ENCODE measurements around the gene SAMD15.
"Not testable (repeated sequence)": the region's sequence is repeated elsewhere in the genome, so short reads cannot be mapped to it uniquely, and the experiment has no call there.

The SAMD15 gene

DNA sequence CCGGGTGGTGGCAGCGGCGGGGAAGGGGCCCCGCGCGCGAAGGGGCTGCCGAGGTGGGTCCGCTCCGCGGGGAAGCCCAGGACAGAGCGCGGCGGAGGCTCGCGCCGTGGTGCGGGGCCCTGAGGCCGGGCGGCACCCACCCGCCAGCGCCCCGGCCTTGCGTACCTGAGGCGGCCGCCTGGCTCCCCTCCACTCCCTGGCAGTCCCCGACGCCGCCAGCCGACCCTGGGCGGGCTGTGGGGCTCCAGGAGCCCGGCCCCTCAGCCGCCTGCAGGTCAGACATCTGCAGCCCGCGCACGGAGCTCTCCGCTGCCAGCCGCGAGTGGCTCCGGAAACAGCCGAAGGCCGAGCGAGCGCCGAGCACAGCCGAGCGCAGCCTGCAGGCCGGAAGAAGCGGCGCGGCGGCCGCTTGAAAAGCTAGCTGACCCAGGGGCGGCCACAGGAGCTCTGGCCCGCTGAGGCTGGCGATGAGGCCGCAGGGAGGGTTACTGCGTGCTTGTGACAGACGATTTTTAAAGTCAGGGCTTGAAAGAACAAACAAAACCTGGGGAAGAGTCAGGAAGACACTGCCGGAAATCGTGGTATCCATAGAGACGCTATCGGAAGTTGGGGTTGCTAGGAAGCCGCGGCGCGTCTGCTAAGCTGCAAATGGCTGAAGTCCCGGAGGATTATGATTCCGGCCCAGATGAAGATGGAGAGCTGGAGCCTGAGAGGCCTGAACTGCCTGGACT is at the start of gene SAMD15, which contains the start of gene TMED8:
Gene SAMD15, plus strand, starts transcription at position 609 of the 731 bp plus-strand sequence. Its CDS starts 40 bp downstream, at position 649.
Gene TMED8, minus strand, starts transcription at position 324 of the 731 bp plus-strand sequence. Its CDS starts 41 bp downstream, at position 283.
- FAIRE-seq, result no peak

DNA sequence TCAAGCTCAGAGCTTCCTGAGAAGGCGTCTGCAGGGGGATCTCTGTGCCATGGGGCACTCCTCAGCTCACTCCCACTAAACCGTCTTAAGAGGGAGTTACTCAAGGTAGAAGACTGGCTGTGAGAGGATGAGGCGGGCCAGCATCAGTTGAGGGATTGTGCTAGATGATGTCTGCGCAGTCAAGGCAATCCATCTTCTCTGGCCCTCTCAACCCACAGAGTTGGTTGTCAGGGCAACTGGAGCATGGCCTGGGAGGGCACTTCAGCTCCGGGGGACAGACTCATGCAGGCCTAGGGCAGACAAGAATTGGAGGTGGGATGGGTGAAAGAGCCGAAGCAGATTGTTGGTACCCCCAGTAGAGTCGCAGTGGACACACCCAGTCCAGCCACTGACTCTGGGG is 47.3 kb upstream of the SAMD15 start:
- FAIRE-seq, result no peak

DNA sequence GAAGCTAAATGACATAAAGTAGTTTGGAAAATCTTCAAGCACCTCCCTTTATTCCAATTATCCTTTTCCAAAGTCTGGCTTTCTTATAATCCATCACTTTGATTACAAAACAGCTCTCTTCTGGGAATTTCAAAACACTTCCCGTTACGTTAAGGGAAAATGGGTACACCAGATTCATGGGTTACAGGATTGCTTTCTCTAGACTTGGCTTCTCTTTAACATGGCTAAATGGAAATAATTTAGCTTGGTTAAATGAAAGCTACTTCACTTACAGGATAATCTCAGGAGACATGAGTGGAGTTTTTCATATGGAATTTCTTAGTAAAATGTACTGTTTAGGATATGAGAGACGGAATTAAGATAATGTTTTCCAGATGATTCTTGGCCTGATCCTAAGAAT is 41.6 kb upstream of the SAMD15 start:
- no peak for FAIRE-seq

DNA sequence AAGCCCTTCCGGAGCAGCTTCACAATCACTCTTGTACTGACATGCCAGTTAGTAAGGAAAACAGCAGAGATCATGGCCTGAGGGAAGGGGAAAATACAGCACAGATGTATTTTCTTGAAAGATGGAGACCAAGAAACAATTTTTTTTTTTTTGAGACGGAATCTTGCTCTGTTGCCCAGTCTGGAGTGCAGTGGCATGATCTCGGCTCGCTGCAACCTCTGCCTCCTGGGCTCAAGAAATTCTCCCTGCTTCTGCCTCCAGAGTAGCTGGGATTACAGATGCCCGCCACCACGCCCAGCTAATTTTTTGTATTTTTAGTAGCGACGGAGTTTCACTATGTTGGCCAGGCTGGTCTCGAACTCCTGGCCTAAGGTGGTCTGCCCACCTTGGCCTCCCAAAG is 39.9 kb upstream of the SAMD15 start:
- FAIRE-seq, result not testable (repeated sequence)

DNA sequence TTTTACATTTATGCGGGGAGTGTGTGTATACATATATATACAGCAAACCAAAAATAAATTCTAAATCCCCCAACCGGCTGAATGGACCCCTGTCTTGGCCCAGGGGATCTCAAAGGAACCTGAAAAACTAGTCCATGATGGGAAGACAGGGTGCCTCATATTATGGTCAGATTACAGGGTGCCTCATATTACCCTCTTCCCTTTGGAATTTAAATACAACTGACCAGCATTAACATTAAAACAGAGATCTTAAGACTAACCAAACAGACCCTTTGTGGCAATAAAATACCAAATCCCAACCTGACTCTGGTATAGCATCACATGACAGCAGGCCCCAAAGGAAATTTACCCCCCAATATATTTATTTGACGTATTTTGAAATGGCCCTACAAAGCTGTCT is 39.3 kb upstream of the SAMD15 start:
- FAIRE-seq, result no peak

DNA sequence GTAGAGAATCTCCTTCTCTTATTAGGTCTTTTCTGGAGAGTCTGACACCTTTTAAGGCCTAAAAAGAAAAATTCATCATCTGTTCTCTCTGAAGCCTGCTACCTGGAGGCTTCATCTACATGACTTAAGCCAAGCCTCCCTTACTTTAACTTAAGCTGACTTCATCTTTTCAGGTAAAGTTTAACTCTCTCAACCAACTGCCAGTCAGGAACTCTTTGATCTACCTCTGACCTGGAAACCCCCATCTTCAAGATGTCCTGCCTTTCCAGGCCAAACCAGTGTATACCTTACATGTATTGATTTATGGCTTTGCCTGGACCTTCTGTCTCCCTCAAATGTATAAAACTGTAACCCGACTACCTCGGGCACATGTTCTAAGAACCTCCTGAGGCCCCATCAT is 38.9 kb upstream of the SAMD15 start:
- FAIRE-seq, result no peak

DNA sequence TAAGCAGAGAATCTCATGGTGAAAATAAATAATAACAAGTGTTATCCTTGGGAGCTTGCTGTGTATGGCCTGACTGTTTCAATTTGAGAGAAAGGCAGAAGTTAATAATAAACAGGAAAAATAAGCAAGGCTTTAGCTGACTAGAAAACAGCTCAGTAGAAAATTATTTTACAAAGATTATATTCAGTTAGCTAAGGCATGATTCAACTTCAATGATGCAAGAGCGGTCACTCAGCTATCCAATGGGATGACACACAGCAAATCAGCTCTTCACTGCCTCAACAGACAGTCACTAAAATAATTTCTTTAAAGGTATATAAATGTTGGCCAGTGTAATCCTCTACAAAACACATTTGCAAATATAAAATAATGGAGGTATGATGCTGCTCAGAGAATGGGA is 37.8 kb upstream of the SAMD15 start:
- FAIRE-seq, result no peak

DNA sequence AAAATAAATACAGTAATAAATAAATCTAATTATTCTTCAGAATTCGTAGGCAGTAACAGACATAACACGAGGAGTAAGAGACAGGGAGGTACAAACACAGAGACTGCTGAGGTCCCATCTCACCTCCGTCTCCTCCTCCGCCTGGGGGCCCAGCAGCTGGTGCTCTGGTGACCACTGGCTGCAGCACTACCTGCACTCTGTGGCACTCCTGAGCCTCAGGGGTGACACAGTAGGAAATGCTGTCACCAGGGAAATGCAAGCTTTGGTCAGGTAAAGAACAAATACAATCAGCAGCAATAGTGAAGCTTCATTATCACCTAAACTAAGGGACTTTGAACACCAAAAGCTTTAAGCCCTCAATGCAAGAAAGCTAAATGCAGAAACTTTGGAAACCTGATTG is 36.8 kb upstream of the SAMD15 start:
- FAIRE-seq, result no peak

DNA sequence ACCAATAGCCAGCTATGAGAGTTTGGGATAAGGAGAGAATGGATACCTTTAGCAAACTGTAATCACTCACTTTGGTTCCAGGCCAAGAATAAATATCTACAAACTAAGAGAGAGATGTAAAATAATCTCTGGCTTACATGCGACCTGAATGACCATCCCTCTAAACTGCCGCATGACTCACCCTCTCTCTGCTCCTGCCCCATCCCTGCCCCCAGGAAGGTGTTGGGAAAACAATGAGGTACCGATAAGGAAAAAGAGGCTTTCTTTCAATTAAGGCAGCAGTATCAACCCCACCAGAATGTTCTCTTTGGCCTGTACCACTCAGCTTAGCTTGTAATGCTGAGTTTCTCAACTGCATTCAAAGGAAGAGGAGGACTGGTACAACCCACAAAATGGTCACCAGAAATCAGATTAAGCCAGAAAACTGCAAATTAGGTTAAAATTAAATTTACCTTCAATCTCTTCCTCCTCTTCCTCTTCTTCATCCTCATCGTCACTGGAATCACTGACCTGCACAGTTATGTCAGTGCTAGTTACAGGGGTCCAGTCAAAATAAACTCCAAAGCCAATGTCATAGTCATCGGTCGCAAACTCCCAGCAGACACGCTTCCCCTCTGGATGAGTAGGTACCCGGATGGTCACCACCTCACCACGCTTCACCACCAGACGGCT is 34.3 kb upstream of the SAMD15 start:
- FAIRE-seq, result no peak

DNA sequence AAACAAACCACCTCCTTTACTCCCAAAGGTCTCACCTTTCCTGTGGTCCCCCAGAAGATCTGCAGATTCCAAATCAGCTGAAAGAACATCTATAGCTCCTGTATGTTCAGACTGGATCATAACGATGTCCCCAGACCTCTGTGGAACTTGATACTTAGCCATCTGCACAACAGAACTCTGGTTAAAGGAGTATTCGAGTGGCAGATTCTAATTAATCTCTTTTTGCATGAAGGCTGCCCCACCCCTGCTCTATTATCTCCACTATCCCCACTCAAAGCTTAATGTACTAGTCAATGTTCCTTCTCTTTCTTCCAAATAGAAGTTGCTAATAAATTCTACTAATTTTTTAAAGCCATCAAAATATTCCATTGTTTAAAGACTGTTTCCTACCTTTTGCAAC is 33.5 kb upstream of the SAMD15 start:
- no peak for FAIRE-seq

DNA sequence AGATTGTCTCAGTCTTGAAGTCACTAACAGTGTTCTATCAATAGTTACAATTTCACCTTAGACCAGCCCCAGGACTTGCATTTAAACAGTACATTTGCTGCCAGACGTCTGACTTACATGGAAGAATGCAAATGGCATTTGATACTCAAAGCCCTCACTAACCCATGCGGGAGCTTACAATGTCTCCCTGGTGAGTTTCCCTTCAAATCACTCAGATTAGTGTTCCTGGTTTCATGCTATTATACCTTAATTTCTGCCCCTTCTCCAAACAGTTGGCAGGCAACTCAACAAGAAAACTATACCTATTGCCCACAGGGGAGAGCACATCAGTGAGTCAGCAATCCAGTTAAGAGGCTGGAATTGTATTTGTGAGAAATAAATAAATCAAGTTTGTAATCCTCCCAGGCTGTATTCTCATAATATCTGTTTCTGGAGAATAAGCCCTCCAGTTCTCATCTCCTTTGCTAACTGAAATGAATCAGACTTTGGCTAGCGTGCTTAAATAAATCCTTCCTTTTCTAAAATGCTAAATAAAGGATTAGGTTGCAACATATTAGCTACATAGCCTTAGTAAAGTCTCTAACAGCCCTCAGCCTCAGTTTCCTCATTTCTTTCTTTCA is 32.7 kb upstream of the SAMD15 start:
- FAIRE-seq, result no peak

DNA sequence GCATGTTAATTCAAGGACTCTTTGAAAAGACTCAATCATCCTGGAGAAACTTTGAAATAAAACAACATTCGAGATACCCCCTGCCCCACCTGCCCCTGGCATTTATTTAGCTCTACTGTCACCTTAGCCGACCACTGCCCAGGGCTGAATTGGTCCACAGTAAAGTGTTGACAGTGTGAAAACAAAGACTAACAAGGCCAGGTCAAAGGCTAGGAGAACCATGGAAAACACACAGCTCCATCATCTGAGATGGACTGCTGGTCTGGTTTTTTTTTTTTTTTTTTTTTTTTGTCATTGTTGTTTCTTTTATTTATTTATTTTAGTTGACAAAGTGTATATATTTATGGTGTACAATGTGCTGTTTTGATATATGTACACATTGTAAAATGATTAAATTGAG is 30.7 kb upstream of the SAMD15 start:
- no peak for FAIRE-seq

DNA sequence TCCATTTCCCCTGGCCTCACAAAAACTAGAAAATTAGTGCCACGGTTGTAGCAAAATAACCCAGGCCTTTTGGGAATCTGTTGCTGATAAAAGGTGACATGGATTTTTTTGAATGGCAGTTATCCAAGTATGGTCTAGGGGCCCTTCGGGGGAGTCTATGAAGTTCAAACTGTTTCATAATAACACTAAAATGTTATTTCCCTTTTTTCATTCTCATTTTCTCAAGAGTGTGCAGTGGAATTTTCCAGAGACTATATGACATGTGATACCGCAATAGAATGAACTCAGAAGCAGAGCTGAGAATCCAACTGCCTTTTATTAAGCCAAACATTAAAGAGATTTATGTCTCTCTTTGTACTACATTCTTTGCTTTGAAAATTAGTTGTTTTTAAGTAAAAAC is 29.4 kb upstream of the SAMD15 start:
- FAIRE-seq, result no peak

DNA sequence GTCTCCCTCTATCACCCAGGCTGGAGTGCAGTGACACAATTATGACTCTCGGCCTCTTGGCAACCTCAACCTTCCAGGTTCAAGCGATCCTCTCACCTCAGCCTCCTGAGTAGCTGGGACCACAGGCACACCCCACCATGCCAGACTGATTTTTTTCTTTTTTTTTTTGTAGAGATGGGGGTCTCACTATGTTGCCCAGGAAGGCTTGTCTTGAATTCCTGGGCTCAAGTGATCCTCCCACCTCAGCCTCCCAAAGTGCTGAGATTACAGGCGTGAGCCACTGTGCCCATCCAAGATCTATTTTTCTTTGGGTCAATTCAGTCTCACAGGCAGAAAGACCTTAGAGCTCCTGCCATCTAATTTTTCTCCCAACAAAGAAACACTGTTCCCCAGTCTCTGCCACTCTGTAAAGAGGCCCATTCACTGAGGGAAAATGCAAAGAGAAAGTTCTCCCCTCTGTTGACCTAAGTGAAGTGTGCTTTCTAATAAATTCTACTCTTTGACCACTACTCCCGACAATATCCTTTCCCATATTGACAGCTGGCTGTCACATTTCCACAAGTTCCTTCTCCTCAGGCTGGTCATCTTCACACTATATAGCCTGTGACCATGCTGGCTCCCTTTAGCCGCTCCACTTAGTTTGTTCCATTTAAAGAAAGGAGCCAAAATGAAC is 23.6 kb upstream of the SAMD15 start:
- no peak for FAIRE-seq

DNA sequence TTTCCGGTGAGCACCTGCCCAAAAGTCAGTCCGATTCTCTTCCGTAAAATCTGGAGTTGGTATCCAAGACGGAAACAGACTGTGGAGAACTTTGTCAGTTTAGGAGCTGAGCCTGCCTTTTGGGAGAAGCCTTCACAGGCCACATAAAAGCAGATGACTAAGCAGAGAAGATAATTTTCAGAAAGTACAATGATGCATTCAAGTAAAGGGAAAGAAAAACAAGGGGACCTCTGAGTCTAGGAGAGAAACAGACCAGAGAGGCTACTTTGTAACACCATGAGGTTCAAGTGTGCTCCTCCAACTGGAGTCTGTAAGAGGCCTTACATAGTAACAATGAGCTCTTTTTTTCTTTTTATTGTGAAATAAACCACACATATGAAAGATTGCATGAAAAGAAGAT is 21.4 kb upstream of the SAMD15 start:
- no peak for FAIRE-seq

DNA sequence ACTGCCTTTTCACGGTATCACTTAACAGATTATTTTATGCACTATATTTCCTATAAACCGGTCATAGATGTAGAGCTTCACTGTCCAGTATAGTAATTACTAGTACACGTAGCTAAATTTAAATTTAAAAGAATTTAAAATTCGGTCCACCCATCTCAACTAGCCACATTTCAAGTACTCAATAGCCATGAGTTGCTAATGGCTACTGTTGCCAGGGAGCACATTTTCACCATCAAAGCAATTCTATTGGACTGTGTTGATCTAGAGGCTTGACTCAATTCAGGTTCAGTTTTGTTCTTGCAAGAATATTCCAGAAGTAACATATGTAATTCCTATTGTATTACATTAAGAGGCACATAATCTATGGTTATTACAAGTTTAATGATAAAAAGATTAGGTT is 20.3 kb upstream of the SAMD15 start:
- no peak for FAIRE-seq

DNA sequence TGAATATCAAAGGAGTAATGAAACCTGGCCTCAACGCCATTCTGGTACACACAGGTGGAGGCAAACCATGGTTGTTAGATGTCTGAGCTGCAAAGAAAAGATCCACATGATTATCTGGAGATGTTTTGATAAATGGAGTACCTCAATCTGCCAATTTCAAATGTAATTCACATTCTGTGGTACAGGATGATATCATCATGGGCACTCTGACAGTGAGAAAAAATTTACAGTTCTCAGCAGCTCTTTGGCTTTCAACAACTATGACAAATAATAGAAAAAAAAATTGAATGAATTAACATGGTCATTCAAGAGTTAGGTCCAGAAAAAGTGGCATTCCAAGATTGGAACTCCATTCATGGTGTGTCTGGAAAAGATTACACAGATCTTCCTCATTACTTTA is 17.6 kb upstream of the SAMD15 start:
- no peak for FAIRE-seq

DNA sequence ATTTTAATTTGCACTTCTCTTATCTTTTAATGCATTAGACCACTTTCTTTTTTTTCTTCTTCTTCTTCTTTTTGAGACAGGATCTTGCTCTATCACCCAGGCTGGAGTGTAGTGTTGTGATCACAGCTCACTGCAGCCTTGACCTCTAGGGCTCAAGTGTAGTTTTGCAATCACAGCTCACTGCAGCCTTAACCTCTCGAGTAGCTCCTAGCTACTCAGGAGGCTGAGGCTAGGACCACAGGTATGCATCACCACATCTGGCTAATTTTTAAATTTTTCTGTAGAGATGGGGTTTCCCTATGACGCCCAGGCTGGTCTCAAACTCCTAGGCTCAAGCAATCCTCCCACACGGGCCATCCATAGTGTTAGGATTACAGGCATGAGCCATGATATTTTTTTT is 13.0 kb upstream of the SAMD15 start:
- FAIRE-seq, result no peak

DNA sequence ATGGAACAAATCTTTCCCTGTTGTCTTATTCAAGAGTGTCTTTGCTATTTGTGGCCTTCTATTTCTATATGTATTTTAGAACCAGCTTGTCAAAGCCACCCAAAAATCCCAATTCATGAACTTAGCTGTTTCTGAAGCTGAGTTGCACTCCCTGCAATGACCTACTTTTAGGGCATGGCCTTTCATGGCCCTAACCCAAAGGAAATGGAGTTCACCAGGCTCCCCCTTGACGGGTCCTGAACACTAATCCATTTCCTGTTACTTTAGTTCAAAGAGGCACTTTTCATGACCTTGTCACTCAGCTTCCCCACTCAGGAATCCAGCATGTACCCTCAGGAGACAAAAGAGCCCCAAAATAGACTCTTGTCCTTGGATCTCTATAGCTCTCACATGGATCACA is 7.9 kb upstream of the SAMD15 start:
- no peak for FAIRE-seq

DNA sequence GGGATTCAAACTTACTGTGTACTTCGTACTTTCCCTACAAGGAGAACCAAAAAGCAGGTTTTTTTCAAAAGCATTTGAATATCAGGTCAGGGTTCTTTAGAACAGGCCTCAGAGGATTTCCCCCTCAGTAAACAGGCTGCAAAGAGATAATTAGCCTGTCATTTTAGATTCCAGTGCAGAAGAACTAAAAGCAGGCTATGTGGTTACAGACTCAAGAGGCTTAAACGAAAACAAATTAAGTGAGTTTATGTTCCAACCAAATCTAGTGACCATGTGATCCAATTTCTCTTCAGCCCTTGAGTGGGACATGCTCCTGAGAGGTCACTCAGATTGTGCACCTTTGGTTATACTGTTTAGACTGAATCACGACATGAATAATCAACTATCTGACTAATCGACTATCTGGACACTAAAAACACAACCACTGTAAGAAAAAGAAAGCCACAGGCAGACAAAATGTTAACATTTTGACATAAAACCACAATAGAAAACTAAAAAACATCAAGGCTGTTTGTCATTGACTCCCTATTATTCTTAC is 4.8 kb upstream of the SAMD15 start:
- FAIRE-seq, result no peak

DNA sequence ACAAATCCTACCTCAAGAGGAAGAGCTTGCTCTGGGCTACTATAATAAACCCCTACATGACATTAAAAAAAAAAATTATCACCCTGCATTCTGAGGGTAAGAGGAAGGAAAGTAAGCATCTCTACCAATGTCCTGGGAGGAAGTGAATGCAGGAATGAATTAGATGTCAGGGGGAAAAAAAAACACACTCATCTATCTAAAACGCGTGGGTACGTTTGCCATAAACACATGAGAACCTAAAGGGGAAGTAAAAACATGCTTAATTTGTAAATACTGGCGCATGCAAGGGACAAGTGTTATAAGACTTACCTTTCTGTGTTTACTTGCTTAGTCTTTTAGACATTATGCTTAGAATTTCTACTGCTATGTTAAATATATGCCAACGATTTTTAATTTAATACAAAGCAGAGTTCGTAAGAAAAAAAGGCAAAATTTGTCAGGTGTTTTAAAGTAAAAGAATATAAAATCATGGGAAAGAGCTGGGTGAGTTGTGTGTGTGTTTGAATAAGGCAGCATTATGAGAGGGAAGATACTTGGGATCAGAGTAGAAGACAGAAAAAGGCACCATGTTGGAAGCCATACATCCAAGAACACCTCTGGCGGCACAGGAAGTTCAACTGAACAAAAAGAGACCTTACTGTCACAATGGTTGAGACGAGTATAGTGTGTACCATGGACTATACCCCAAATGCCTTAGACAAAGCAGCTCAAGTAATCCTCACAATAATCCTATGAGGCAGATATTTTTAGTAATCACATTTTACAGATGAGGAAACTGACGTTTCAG is 1.8 kb upstream of the SAMD15 start:
- no peak for FAIRE-seq

DNA sequence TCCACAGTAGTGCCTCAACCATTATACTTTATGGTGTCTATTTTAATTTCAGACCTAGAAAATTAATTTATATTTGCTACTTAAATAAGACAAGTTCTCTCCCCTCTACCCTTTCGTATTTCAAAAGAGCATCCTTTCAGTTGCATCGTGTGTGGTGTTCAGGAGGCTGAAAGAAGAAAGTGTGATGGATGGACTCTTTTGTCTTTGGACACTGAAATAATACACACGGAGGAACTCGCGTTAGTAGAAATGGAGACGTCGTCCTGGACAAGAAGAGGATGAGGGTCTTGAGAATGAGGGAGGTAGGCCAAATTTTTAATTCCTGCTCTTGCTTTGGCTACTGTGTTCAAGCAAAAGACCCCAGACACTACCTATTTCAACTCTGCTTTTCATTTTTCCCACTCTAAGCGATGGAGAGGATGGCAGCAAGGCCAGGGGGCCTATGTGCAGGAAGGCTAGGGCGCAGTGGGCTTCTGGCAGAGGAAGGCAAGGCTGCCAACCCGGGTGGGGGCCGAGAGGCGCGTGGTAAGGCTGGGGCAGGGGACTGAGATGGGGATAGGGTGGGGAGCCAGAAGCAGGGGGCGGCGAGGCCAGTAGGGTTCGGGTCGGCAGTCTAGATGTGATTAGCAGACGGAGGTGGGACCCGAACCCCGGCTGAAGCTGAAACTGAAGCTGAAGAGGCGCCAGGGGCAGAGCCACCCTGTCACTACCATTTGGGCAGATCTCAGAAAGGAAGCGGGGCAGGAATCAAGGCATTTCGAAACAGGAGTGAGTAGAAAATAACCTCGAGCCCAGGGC is 1.0 kb upstream of the SAMD15 start:
- no peak for FAIRE-seq

Measured in TTC549 (cell line).